Measurements from ENCODE around the gene PRKAR1A.
A peak's percentile ranks its signal among the peaks of the same experiment; 100 is the strongest.
"Not testable (repeated sequence)": the region's sequence is repeated elsewhere in the genome, so short reads cannot be mapped to it uniquely, and the experiment has no call there.

The PRKAR1A gene

GRCh38 chr17:68511671-68512246 is 471 bp upstream of the PRKAR1A start:
- DNase-seq, result peak; percentile 91

GRCh38 chr17:68512960-68513474 is 787 bp downstream of the PRKAR1A start:
- DNase-seq, result no peak

GRCh38 chr17:68513932-68514331 is 1.7 kb downstream of the PRKAR1A start:
- DNase-seq, result no peak

- no peak for DNase-seq
Observed at GRCh38 chr17:68514831-68515635, 2.8 kb downstream of the PRKAR1A start.

GRCh38 chr17:68516732-68517131 is 4.5 kb downstream of the PRKAR1A start:
- no peak for DNase-seq

GRCh38 chr17:68517605-68518004 is 5.4 kb downstream of the PRKAR1A start:
- not testable (repeated sequence) for DNase-seq

GRCh38 chr17:68518063-68518815 is 6.0 kb downstream of the PRKAR1A start:
- no peak for DNase-seq

- DNase-seq, result not testable (repeated sequence)
Observed at GRCh38 chr17:68519051-68519450, 6.8 kb downstream of the PRKAR1A start.

GRCh38 chr17:68519911-68520310 is 7.7 kb downstream of the PRKAR1A start:
- DNase-seq, result no peak

- DNase-seq, result no peak
Observed at GRCh38 chr17:68522266-68522665, 10.0 kb downstream of the PRKAR1A start.

GRCh38 chr17:68526548-68526947 is 14.3 kb downstream of the PRKAR1A start:
- DNase-seq, result no peak

- no peak for DNase-seq
Observed at GRCh38 chr17:68527314-68527713, 15.1 kb downstream of the PRKAR1A start.

- no peak for DNase-seq
Observed at GRCh38 chr17:68531252-68531651, 19.0 kb downstream of the PRKAR1A start.

- no peak for DNase-seq
Observed at GRCh38 chr17:68532826-68533225, 20.6 kb downstream of the PRKAR1A start.

GRCh38 chr17:68533887-68534694 is 21.9 kb downstream of the PRKAR1A start:
- no peak for DNase-seq

- DNase-seq, result no peak
Observed at GRCh38 chr17:68534695-68535088, 22.5 kb downstream of the PRKAR1A start.

GRCh38 chr17:68535922-68536321 is 23.7 kb downstream of the PRKAR1A start:
- no peak for DNase-seq

GRCh38 chr17:68539548-68540467 is 27.6 kb downstream of the PRKAR1A start:
- DNase-seq, result no peak

- DNase-seq, result no peak
Observed at GRCh38 chr17:68540981-68541380, 28.8 kb downstream of the PRKAR1A start.

- DNase-seq, result no peak
Observed at GRCh38 chr17:68541816-68542215, 29.6 kb downstream of the PRKAR1A start.

GRCh38 chr17:68542698-68543463 is 30.7 kb downstream of the PRKAR1A start:
- no peak for DNase-seq
